Stimulated activated CD4-positive, alpha-beta T cell treated with anti-CD3 and anti-CD28 coated beads, Interleukin-2, amount 100 ng/mL, for 48 hours (primary cell): ENCODE measurements around the gene HAUS5.
"Not testable (repeated sequence)": the region's sequence is repeated elsewhere in the genome, so short reads cannot be mapped to it uniquely, and the experiment has no call there.

Source experiments
- DNase-seq, 2 donors: peaks; one replicate each; pipeline ENCODE4 v3.0.0-alpha.2; 2020

Gene HAUS5

DNA sequence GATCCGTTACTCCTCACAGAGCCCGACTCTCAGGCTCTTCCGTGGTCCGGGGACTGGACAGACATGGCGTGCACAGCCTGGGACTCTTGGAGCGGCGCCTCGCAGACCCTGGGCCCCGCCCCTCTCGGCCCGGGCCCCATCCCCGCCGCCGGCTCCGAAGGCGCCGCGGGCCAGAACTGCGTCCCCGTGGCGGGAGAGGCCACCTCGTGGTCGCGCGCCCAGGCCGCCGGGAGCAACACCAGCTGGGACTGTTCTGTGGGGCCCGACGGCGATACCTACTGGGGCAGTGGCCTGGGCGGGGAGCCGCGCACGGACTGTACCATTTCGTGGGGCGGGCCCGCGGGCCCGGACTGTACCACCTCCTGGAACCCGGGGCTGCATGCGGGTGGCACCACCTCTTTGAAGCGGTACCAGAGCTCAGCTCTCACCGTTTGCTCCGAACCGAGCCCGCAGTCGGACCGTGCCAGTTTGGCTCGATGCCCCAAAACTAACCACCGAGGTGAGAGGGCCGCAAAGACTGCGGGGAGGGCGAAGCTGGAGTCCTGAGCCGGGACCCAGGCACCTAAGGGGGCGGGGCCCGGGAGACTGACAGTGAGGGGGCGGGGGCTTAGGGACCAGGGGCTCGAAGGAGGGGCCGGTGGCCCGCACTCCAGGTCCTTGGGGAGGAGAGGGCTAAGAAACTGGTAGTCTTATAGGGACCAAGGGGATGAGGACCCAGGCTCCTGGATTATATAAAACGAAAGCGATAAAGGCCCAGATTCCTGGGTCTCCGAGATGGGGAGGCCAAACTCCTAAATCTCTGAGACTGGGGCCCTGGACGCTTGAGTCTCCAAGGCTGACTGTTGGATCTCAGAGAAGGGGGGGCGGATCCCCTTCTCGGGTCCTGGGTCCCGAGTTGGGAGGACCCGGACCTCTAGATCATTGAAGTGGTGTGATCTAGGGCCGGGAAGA is 31.0 kb downstream of the HAUS5 start:
- peak; percentile 71 to 77 for DNase-seq

- DNase-seq: peak; percentile 93 to 95
Measured at GRCh38 chr19:35644206-35644986, 31.9 kb downstream of the HAUS5 start.

- peak; percentile 83 to 89 for DNase-seq
Measured at GRCh38 chr19:35644987-35645679, 32.6 kb downstream of the HAUS5 start.

- no peak for DNase-seq
Measured at GRCh38 chr19:35645680-35646511, 33.4 kb downstream of the HAUS5 start.

DNA sequence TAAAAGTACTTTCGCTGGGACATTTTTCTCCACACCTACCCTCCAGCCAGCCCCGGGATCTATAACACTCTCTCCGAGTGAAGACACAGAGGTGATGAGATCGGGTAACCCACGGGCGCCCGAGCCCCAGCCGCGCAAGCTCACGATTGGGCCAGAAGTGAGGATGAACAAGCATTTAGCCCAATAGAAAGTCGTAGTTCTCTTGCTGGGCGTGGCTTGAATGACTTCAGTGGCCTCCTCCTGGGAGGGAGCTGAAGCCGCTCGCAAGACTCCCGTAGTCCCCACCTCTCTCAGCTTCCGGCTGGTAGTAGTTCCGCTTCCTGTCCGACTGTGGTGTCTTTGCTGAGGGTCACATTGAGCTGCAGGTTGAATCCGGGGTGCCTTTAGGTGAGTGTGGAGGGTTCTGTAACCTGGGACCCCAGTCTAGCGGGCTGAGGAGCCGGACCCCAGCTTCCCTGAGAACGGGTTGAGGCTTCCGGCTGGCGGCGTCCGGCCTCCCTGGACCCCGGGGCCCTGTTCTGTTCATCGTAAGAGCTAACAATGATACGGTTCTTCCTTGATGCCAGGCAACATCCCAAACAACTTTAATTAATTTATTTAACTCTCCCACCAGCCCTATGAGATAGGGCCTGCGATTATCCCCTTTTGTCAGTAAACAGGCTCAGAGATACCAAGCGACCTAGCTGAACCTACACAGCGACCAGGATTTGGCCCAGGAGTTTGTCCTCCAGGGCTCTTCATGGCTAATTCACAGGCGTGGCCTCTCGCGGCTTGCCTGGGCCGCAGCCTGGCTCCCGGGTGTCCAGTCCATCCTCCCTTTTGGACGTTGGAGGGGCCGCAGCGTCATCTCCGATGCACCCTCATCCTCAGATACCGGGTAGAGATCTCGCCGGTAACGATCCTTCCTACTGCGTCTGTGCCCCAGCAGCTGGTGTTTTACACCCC is 35.8 kb downstream of the HAUS5 start, which contains the start of gene COX6B1:
Gene COX6B1, plus strand, starts transcription at position 307 of the 945 bp plus-strand sequence. CDS start 2,921 bp downstream, outside the sequence.
- DNase-seq: peak; percentile 82 to 84

- DNase-seq: no peak
Measured at GRCh38 chr19:35650581-35650980, 38.0 kb downstream of the HAUS5 start.

- not testable (repeated sequence) for DNase-seq
Measured at GRCh38 chr19:35654828-35655227, 42.3 kb downstream of the HAUS5 start.

- DNase-seq: no peak
Measured at GRCh38 chr19:35655600-35655999, 43.1 kb downstream of the HAUS5 start.

DNA sequence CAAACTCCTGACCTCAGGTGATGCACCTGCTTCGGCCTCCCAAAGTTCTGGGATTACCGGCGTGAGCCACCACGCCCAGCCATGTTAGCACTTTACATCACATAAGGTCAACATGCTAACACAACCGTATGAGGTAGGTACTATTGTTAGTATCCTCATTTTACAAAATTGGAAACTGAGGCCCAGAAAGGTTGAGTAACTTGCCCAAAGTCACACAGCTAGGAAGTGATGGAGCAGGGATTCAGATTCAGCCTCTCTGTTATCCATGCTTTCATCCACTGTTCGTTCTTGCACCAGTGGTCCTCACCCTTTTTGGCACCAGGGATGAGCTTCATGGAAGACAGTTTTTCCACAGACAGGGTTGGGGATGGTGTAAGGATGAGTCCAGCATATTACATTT is 44.2 kb downstream of the HAUS5 start:
- DNase-seq: no peak

- DNase-seq: no peak
Measured at GRCh38 chr19:35657904-35658700, 45.6 kb downstream of the HAUS5 start.

DNA sequence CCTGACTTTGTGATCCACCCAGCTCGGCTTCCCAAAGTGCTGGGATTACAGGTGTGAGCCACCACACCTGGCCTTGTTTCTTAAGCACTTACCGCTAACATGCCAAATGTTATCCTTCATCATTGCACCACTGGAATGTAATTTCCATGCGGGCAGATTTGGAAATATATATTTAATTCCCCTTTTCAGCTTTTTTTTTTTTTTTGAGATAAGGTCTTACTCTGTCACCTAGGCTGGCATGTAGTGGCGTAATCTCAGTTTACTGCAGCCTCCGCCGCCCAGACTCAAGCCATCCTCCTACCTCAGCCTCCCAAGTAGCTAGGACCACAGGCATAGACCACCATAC is 49.4 kb downstream of the HAUS5 start:
- no peak for DNase-seq

DNA sequence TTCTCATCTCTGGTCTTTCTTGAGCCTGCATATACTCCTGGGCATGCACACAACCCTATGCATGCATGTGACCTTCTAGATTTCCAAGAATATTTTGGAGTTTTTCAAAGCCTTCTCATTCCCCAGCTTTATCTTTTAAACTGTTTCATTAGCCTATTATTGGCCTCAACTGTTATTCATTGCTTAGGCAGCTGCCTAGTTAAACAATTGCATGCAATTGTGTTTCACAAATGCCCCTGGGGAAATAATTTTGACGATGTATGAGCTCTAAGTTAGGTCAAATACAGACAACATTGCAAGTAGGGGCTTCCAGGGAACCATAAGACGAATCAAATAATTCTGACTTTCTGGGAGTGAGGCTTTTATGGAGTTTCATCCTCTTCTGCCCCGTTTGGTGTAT is 51.4 kb downstream of the HAUS5 start:
- no peak for DNase-seq

DNA sequence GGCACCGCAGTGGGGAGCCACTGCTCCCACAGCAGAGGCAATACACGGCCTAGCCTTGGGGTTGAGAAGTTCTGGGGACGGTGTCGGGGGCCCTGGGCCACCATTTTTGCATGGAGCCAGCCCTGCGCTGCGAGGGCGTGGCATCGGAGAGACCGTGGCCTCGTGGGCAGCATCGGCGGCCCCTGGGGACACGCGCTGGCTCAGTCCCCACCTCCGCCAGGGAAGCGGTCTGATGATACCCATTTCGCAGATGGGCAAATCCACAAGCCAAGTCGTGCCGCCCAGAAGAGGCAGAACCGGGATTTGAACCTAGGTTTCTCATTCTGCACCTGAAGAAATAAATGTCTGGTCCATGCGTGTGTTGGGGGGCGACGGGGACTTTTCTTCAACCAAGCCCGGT is 52.6 kb downstream of the HAUS5 start:
- no peak for DNase-seq

DNA sequence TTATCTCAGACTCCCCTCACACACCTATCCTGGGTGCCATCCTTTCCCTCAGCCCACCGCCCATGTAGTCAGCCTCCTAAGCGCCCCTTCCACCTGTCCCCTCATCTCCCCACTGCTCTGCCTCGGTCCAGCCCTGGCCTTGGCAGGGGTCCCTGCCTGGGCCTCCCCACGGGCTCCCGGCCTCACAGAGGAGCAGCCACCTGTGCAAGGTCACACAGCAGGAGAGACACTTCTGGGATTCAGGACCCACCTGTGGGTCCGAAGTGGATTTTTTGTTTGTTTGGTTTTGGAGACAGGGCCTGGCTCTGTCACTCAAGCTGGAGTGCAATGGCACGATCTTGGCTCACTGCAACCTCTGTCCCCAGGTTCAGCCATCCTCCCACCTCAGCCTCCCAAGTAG is 53.1 kb downstream of the HAUS5 start:
- no peak for DNase-seq

DNA sequence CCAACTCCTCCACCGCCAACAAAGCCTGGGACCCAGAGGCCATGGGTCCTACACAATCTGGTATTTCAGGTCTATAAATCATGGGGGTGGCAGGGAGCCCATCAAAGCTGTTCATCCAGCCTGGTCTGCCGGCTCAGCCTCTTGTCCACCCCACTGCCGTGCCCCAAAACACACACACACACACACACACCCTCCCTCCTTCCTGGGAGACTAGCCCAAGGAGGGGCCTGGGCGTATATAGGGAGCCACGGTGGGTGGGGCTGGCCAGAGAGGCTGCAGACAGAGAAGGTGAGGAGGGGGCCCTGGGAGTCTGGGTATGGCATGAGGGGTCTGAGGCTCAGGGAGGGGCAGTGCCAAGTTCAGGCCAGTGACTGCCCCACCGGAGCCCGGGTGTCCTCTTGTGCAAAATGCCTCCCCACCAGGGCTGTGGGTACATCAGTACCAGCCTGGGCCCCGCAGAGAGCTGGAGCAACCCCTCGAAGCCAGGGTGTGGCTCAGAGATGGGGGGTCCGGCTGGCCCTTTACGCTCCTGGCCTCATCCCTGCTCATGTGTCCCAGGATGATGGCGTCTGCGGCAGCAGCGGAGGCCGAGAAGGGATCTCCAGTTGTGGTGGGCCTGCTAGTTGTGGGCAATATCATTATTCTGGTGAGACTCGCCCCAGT is 53.8 kb downstream of the HAUS5 start, which contains the start of gene UPK1A:
Gene UPK1A, plus strand, starts transcription at position 267 of the 663 bp plus-strand sequence. Its CDS starts 296 bp downstream, at position 563.
- no peak for DNase-seq

DNA sequence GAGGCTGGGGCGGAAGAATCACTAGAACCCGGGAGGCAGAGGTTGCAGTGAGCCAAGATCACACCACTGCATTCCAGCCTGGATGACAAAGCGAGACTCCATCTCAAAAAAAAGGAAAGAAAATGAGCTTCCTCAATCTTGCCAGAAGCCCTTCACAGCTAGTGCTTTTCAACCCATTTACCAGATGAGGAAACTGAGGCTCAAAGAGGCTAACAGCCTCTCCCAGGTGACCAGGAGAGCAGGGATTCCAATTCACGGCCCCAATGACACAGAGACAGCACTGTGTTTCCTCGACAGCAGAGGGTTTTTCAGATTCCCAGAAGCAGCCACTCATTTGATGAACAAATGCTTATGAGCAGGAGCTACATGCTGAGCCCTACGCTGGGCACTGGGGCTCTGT is 57.0 kb downstream of the HAUS5 start:
- DNase-seq: no peak

- no peak for DNase-seq
Measured at GRCh38 chr19:35669974-35670373, 57.4 kb downstream of the HAUS5 start.

GRCh38 chr19:35670686-35671085 is 58.2 kb downstream of the HAUS5 start:
- DNase-seq: no peak

- DNase-seq: no peak
Measured at GRCh38 chr19:35671818-35672217, 59.3 kb downstream of the HAUS5 start.
